Ovary (tissue), 3 donors: ENCODE results near the gene STMN1.

Experiments
- CTCF ChIP-seq, 3 donors: fragments of 450-650 bp in 2 of 3; fragments of 200-600 bp in 1 of 3; IDR thresholded peaks; one replicate each; pipeline versions ENCODE4 v1.5.1 to v1.8.0; 2016 to 2022; ENCODE audit warnings: antibody characterized with exemption in 3 of 3, mild to moderate bottlenecking in 1 of 3
- EP300 ChIP-seq: sonication (generic); formaldehyde crosslinking; IDR thresholded peaks from one replicate; pipeline ENCODE4 v1.6.1; 2017; ENCODE audit warnings: antibody characterized with exemption
- POLR2A ChIP-seq: fragments of 450-650 bp; IDR thresholded peaks from one replicate; pipeline ENCODE4 v1.6.1; 2017; ENCODE audit warnings: antibody characterized with exemption, mild to moderate bottlenecking, moderate library complexity
- donor health status: DM: no; HTN: no; CAD: no.

- TF ChIP-seq CTCF (IDR thresholded peaks at IDR 0.05) (no peak), POLR2A (no peak), EP300 (no peak)
Observed at GRCh38 chr1:25903986-25904385, 2.2 kb downstream of the STMN1 start.
